K562 (cell line): Measurements from ENCODE around the gene TSPOAP1. TPM values are rescaled to one million over a fixed set of nuclear protein-coding genes. Genes with fewer than 3 reads are reported as not detected.
A peak's percentile ranks its signal among the peaks of the same experiment; 100 is the strongest.

Source experiments
- CAMTA2 ChIP-seq: fragments of 250-450 bp; sonication (Bioruptor Pico); conservative IDR thresholded peaks from 2 replicates; pipeline ENCODE4 v1.5.1; 2022
- DNMT1 ChIP-seq: fragments of 450-650 bp; IDR thresholded peaks from 2 replicates; pipeline ENCODE4 v1.6.1; 2016; ENCODE audit warnings: antibody characterized with exemption, mild to moderate bottlenecking
- GABPB2 ChIP-seq: fragments of 250-450 bp; sonication (Bioruptor Pico); conservative IDR thresholded peaks from 2 replicates; pipeline ENCODE4 v1.5.1; 2021; ENCODE audit warnings: mild to moderate bottlenecking
- HBP1 ChIP-seq: fragments of 450-650 bp; formaldehyde crosslinking; IDR thresholded peaks from 2 replicates; pipeline ENCODE4 v1.4.0; 2022; ENCODE audit warnings: missing genetic modification characterization
- HMBOX1 ChIP-seq: sonication (generic); IDR thresholded peaks from 2 replicates; pipeline ENCODE4 v1.6.1; 2016
- ID3 ChIP-seq, 2 experiments: fragments of 250-450 bp in 1 of 2; fragments of 450-650 bp in 1 of 2; sonication (Bioruptor Pico) in 1 of 2; IDR thresholded peaks; 2 replicates each; pipeline versions ENCODE4 v1.6.1 to v1.8.0; 2016 to 2021; ENCODE audit warnings: mild to moderate bottlenecking in 2 of 2, moderate library complexity in 2 of 2, missing compliant biosample characterization in 1 of 2, missing genetic modification characterization in 1 of 2
- IRF2 ChIP-seq: sonication (generic); formaldehyde crosslinking; IDR thresholded peaks from 2 replicates; pipeline ENCODE4 v1.8.1; 2022; ENCODE audit warnings: mild to moderate bottlenecking, missing genetic modification reagents
- KHSRP ChIP-seq: fragments of 450-650 bp; IDR thresholded peaks from 2 replicates; pipeline ENCODE4 v1.6.1; 2017
- NR2F6 ChIP-seq: fragments of 450-650 bp; formaldehyde crosslinking; IDR thresholded peaks from 2 replicates; pipeline ENCODE4 v1.4.0; 2020; ENCODE audit warnings: mild to moderate bottlenecking
- PURB ChIP-seq: sonication (generic); formaldehyde crosslinking; IDR thresholded peaks from 2 replicates; pipeline ENCODE4 v1.9.0; 2021; ENCODE audit warnings: low read depth, mild to moderate bottlenecking, missing genetic modification reagents
- RBM14 ChIP-seq: fragments of 200-400 bp; formaldehyde crosslinking; IDR thresholded peaks from 2 replicates; pipeline ENCODE4 v1.6.1; 2018; ENCODE audit warnings: low read depth, mild to moderate bottlenecking, low read length, moderate library complexity, borderline replicate concordance; ENCODE audit not compliant: insufficient read depth
- RBM39 ChIP-seq: fragments of 200-400 bp; formaldehyde crosslinking; optimal IDR thresholded peaks from 2 replicates; pipeline ENCODE3; 2018; ENCODE audit warnings: low read depth, low read length
- VEZF1 ChIP-seq: fragments of 200-800 bp; sonication (Bioruptor generic); IDR thresholded peaks from 2 replicates; pipeline ENCODE4 v1.6.1; 2017; ENCODE audit warnings: missing genetic modification characterization, missing compliant biosample characterization
- XRCC3 ChIP-seq: fragments of 450-650 bp; IDR thresholded peaks from 2 replicates; pipeline ENCODE4 v1.6.1; 2017; ENCODE audit warnings: mild to moderate bottlenecking, moderate library complexity
- ZBTB33 ChIP-seq: sonication (generic); formaldehyde crosslinking; IDR thresholded peaks from 2 replicates; pipeline ENCODE4 v1.8.1; 2023; ENCODE audit warnings: mild to moderate bottlenecking, missing genetic modification reagents
- ZHX1 ChIP-seq: fragments of 150-350 bp; conservative IDR thresholded peaks from 2 replicates; pipeline ENCODE4 v1.6.1; 2014; ENCODE audit warnings: low read length
- ZNF644 ChIP-seq: fragments of 200-800 bp; sonication (Bioruptor generic); IDR thresholded peaks from 2 replicates; pipeline ENCODE4 v1.6.1; 2016; ENCODE audit warnings: low read depth, missing genetic modification characterization, missing compliant biosample characterization
- ZNF830 ChIP-seq: fragments of 250-450 bp; sonication (Bioruptor Pico); IDR thresholded peaks from 2 replicates; pipeline ENCODE4 v1.5.0; 2021; ENCODE audit warnings: mild to moderate bottlenecking
- polyA plus RNA-seq, 8 experiments: library from polyadenylated mRNA; depleted of rRNA in 4 of 8; stranded (reverse) in 5 of 8; unstranded in 3 of 8; fragments of >200 nt; fragmentation: Nextera tagmentation in 2 of 8; fragmentation: Illumina TruSeq in 1 of 8; extraction: Ambion mirVana in 2 of 8; extraction: Trizol in 1 of 8; gene quantifications; 2 replicates each; pipeline versions ENCODE4 v1.2.1 to v1.2.3, GENCODE V29; 2011 to 2014; ENCODE audit warnings: inconsistent platforms in 1 of 8, missing spikeins in 1 of 8
- total RNA-seq, 7 experiments: library from RNA; depleted of rRNA in 6 of 7; stranded (reverse); fragments of >200 nt in 6 of 7; fragmentation: Illumina TruSeq in 2 of 7; extraction: Trizol in 2 of 7; gene quantifications; 2 replicates each; pipeline versions ENCODE4 v1.2.1 to v1.2.3, GENCODE V29; 2011 to 2021; ENCODE audit warnings: low replicate concordance in 1 of 7

Gene TSPOAP1
- total and polyA plus RNA-seq, 9 of the 15 experiments (the other 6 are each of a cell fraction or from before 2014, with no cell fraction given): 0.87 to 3.9 (median 1.8) TPM; not detected in 2

GRCh38 chr17:58329035-58329809 is 627 bp upstream of the TSPOAP1 start (continued):
- TF ChIP-seq XRCC3 (no peak), PURB (CRISPR knock-in tag) (no peak), RBM39 (no peak), IRF2 (CRISPR knock-in tag) (no peak), KHSRP (no peak), GABPB2 (CRISPR knock-in tag) (peak; percentile 31; the same call in 1 of the 2 replicates), ZHX1 (0 out of 2 replicates have a peak, but pooled peaks have one; percentile 20), HMBOX1 (peak; percentile 61; the same call in 1 of the 2 replicates), VEZF1 (CRISPR knock-in tag) (peak; percentile 52; the same call in 1 of the 2 replicates), DNMT1 (peak; percentile 35; the same call in 1 of the 2 replicates), ZNF830 (CRISPR knock-in tag) (peak; percentile 82), NR2F6 (CRISPR knock-in tag) (no peak), CAMTA2 (CRISPR knock-in tag) (peak; percentile 95), HBP1 (CRISPR knock-in tag) (no peak; the same call in none of the 2 replicates), ZNF644 (no peak), ZBTB33 (CRISPR knock-in tag) (no peak), ID3 (CRISPR knock-in tag; IDR thresholded peaks at IDR 0.05) (no peak), ID3 (tag; IDR thresholded peaks at IDR 0.05) (peak; percentile 68; the same call in 1 of the 2 replicates), RBM14 (no peak)
